HG02588 (cell line): ENCODE data around the gene LYPD5.
"Not testable (repeated sequence)": the region's sequence is repeated elsewhere in the genome, so short reads cannot be mapped to it uniquely, and the experiment has no call there.

Experiments used
- ATAC-seq: cut with Tn5 transposase; IDR thresholded peaks from one replicate; pipeline ENCODE4 v1.9.1; 2021; ENCODE audit warnings: mild to moderate bottlenecking, moderate library complexity; ENCODE audit not compliant: unreplicated experiment

Gene LYPD5

DNA sequence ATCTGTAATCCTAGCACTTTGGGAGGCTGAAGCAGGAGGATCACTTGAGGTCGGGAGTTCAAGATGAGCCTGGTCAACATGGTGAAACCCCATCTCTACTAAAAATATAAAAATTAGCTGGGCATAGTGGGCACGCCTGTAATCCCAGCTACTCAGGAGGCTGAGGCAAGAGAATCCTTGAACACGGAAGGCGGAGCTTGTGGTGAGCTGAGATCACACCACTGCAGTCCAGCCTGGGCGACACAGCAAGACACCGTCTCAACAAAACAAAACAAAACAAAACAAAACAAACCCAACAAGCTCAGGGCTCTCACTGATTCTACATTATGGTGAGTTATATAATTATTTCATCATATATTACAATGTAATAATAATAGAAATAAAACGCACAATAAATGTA is 4.2 kb upstream of the LYPD5 start:
- ATAC-seq: not testable (repeated sequence)

DNA sequence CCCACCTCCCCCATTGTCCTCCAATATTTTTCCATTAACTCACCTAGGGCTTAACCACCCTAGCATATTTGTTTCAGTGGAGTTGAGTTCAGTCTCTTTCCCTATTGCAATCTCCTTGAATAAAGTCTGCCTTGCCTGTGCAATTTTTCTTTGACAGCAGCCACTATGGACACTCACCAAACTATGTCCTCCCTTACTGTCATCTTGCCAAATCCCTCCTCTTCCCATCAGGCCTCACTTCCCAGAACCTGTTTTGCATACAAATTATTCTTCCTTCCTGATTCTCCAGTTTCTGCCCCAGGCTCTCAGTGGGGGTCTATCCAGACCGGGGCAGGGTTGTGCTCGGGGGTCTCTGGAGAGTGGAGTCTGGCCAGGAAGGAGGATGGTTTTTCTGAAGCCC is 2.2 kb upstream of the LYPD5 start:
- no peak for ATAC-seq

DNA sequence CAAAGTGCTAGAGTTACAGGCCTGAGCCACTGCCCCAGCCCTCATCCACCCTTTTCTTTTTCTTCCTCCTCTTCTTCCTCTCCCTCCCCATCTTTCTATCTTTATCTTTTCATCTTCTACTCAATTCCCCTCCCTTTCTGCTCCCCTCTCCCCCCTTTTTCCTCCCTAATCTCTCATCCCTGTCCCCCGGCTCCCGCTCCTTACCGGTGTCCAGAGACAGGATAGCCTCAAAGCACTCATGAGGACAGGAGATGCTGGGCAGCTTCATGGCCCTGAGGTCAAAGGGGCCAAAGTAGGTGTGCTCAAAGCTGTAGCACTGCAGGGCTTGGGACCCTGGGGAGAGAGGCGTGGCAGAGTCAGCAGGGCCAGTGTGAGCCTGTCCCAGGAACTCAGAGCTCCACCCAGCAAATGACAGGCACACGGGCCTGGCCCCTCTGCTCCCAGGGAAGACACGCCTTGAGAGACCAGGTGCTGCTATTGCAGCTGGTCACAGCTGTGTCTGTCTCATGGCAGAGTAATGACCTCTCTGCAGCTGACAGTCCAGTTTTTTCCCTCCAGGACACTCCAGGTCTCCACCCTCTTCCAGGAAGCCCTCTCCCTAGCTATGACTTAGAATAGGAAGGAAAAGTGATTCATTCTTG is 2.6 kb downstream of the LYPD5 start:
- ATAC-seq: no peak

DNA sequence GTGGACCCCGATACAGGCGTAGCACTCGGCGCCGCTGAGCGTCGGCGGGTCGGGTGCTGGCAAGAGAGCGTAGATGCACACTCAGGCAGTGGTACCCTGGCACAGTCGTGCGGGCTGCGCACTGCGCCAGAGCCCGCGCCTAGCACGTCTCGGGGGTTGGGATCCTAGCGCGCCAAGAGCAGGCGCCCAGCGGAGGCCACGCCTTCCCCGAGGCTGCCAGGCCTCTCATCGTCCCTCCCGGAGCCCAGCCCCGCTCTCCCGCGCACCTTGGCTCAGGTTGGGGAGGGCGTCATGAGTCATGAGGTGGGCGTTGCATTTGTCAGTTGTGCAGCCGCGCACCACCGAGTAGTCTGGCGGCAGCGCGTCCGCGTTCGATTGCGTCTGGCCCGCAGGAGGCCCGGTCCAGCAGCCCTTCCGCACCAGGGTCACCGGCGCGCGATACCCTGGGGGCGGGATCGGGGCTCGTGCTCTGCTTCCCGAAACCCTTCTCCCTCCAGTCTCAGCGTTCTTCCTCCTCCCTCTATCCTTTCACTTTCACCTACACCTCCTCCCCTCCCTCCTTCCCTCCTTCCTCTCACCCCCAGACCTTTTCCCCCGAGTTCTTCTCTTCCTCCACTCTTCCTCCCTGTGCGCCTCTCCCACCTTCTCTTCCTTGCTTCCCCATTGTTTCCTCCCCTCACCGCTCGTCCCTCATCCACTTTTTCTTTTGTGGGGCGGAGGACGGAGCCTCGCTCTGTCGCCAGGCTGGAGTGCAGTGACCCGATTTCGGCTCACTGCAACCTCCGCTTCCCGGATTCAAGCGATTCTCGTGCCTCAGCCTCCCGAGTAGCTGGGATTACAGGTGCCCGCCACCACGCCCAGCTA is 3.5 kb downstream of the LYPD5 start:
- no peak for ATAC-seq

DNA sequence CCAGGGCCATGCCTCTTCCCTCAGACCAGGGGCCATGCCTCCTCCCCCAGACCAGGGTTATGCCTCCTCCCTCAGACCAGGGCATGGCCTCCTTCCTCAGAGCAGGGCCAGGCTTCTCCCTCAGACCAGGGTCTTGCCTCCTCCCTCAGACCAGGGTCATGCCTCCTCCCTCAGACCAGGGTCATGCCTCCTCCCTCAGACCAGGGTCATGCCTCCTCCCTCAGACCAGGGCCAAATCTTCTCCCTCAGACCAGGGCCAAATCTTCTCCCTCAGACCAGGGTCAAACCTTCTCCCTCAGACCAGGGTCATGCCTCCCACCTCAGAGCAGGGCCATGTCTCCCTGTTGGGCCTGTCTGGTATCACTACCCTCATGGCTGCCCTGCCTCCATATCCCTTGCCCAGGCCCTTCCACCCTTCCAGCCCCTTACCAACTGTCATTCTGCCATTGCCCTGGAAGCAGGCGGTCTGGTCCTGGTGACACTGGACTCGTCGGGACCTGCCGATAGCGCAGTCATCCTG is 4.2 kb downstream of the LYPD5 start:
- ATAC-seq: no peak

DNA sequence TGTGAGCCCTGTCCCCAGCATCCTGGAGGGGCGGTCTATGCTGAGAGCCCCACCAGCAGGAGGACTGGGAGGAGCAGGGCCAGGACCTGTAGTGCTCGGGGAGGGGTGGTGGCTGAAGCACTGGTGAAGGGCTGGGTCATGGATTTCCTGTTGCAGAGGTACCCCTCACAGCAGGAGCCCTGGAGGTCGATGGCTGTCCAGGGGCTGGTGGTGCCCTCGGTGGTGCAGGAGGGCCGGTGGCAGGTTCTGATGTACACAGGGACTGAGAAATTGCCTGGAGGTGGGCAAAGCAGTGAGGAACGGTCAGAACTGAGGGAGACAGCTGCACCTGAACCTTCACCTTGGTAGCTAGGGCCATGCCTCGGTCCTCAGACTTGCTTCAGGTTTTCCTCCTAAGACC is 4.7 kb downstream of the LYPD5 start:
- no peak for ATAC-seq

DNA sequence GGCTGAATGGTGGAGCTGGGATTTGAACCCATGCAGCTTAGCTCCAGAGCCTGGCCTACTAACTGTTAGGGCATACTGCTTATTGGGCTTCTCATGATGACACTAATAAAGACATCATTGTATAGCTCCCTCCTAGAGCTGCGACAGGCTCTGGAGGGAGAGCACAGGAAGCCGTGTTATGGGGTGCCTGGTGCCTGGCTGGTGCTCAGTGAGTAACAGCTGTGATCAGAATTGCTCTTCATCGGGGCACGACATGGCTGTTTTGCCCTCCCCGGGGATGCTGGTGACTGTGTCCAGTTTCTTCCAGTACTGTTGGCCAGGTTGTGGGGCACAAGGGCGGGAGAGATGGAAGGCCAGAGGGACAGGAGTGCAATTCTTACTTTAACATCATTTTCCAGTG is 5.1 kb downstream of the LYPD5 start:
- no peak for ATAC-seq

DNA sequence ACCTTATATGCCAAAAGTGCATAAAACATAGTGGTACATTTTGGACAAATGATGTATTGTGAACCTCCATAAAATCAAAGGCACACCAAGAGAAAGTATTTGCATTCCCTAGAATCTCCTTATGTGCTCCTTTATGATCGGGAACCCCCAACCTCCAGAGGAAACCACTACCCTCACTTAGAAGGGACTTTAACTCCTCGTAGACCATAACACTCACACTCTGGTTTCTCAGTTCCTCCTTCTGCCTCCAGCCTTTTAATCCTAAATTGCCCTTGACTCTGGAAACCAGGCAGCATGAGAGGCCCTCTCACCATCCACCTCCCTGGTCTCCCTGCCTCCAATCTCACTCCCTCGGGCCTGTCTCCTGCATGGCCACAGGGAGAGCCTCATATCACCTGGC is 11.7 kb downstream of the LYPD5 start:
- ATAC-seq: no peak

DNA sequence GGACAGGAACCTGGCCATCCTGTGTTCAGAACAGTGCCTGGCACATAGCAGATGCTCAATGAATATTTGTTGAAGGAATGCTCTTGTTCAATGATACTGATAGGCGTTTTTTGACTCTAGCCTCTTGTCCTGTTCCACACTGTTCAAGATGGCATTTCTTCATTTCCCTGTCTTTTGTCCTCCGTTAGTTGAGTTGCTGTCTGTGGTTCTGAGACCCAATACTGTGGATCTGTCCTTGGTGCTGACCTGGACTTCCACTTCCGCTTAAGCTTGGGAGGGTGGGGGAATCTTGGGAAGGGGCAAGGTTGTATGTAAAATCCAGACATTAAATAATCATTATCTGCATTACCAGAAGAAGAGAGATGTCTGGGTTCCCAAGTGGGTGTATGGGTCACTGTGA is 13.2 kb downstream of the LYPD5 start:
- no peak for ATAC-seq

DNA sequence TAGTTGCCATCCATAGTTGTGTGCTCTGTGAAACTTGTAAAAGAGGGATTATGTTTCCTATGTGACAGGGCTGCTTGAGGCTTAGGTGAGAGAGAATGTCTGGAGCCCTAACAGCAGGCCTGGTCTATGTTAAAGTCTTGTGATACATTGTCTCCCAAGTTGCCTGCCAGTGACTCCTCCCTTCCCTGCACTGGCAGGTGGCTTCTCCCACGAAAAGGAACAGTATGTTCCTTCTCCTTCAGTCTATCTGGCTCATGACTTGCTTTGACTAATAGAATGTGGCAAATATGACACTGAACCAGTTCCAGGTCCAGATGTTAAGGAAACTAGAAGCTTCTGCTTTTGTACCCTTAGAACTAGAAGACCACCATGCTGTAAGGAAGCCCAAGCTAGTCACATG is 15.6 kb downstream of the LYPD5 start:
- ATAC-seq: no peak

DNA sequence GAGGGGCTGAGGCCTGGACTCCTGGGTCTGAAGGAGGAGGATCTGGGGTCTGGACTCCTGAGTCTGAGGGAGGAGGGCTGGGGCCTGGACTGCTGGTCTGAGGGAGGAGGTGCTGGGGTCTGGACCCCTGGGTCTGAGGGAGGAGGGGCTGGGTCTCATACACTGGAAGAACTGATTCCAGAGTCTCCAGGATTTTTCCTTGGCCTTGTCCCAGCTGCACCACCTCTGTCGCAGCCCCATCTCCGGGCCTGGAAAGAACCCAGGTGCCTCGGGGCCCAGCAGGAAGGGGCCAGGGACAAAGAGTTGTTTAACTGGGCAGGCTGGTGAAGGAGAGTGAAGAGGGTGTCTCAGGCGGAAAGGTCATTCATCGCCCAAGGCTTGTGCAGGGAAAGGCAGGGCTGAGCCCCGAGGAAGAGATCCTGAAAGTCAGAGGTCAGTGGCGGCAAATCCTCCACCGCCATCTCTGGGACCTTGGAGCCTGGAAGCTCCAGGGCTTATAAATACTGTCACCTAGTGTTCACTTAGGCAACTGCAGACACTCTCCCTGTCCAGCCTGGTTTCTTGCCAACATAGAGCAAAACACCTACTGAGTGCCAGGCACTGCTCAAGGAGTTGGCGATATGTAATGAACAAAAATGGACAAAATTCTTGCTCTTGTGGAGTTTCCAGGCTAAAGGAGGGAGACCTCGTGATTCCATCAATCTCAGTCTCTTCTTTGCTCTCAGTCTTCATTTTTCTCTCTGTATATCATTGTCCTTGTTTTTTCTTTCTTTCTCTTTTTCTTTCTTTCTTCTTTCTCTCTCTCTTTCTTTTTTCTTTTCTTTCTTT is 17.1 kb downstream of the LYPD5 start:
- peak; percentile 38 for ATAC-seq

DNA sequence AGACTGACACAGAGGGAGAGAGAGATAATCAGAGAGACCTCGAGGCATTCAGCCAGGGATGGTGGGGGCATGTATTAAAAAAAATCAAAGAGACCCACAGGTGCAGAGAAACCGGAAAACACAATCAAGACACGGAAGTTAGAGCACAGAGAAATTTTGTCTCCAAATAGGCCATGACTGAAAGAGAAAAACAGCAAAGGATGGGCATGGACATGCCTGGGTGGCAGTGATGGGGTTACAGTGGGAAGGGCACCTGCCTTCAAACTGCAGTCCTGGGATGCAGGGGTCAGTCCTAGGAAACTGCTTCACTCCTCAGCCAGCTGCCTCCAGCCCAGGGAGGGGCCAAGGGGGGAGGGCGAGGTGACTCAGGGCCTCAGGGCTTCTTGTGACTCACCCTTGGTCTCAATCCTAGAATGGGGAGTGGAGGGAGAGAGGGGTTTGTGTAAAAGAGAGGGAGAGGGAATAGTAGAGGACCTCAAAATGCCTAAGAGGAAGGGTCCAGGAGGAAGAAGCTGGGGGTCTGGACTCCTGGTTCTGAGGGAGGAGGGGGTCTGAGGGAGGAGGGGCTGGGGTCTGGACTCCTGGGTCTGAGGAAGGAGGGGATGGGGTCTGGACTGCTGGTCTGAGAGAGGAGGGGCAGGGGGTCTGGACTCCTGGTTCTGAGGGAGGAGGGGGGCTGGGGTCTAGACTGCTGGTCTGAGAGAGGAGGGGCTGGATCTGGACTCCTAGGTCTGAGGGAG is 17.8 kb downstream of the LYPD5 start:
- no peak for ATAC-seq

DNA sequence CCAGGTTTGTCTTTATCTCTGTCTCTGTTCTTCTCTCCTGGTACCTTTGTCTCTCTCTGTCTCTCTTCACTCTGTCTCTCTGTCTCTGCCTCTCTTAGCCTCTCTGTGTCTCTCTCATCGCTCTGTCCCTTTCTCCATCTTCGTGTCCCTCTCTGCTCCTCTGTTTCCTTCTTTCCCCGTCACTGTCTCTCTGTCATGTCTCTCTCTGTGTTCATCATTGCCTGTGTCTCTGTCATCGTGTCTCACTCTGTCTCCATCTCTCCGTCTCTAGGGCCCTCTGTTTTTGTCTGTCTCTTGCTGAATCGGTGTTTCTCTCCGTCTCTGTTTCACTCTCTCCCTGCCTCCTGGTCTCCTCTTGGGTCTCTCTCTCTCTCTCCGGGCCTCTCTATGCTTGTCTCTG is 18.6 kb downstream of the LYPD5 start:
- no peak for ATAC-seq

DNA sequence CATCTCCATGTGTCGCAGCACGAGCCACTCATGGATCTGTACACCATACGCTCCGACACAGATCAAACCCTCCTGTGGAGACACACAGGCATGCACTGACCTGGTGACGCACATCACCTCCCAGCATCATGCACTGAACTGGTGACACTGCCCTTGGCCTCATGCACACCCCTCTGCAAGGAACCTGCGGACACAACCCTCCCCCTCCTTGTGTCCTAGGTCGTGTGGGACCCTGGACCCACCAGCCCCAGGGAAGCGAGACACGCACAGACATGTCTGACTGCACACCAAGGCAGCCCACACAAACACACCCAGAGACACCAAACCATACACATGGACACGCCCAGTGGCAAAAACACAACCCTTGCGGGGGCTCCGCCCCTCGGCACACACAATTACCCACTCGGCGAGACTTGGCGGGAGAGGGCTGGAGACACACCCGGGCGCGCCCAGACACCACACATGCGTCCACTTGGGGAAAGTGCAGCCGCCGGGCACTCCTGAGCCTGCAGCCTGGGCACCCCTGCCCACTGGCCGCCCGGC is 19.5 kb downstream of the LYPD5 start:
- ATAC-seq: no peak

DNA sequence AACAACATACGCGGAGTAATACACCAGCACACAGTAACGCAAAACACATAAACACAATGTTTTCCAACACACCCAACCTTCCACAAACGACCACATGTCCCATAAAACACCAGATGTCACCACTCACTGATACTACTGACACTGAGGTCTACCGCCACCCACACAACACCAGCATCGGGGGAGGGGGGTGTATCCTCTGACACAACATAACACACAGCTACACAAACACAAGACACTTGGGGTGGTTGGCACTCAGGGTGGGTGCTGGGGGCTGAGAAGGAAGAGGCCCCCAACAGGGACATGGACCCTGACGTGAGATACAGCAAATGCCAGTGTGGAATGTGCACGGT is 20.0 kb downstream of the LYPD5 start:
- ATAC-seq: no peak

DNA sequence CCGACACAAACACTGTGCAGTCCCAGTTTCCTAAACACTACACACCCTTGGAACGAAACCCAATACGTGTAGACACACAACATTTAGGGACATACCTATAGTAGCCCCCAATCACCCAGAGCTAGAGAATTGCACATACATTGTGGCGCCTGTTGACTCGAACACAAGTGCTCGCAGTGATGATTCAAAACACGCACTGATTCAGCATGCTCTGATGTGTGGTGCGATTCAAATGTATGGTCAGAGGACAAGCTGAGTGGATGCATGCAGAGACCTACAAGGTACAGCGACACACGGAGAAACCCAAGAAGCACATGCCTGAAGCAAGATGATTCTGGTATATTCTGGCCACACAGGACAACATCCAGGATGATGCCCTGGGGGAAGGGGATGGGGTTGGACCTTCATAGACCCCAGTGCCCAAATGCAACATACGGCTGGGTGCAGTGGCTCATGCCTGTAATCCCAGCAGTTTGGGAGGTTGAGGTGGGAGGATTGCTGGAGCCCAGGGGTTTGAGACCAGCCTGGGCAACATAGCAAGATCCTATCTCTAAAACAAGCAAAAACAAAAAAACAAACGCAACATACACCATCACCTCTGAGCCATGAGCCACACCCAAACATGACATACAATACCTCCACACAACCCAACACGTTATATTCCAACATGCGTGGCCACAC is 20.5 kb downstream of the LYPD5 start:
- no peak for ATAC-seq

DNA sequence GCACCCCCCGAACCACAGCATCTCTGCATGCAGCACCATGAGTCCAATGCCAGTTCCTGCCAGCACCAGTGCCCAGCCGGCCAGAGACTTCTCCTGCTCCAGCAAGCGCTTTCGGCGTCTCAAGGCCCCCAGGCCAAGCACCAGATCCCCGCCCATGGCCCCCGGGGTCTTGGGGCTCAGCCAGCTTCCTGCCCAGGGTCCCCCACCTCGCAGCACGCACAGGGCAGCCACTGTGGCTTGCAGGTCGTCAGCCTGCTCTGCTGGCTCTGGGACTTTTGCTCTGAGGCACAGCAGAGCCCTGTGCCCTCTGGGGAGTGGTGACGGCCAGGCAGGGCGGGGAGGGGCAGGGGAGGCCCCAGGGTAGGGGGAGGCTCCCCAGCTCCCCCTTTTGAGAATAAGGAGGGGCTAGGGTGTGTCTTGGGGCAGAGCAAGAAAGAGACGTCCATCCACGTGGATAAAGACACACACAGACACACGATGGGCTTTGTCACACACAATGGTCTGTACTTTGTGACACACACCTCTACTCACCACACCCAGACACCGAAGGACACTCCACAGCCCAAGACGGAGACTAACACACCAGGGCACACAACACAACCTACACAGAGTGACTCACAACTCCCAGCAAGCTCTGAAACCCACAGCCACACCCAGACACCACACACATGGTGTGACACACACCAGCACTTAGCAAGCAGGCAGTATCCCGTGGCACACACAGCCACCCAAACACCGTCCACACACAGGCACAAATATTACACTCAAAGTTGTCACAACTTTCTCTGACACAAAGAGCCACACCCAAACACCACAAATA is 21.3 kb downstream of the LYPD5 start, which contains the start of gene KCNN4:
Gene KCNN4 (minus strand): TSS at position 268 of the 820 bp plus-strand sequence. CDS start 112 bp downstream, at position 156.
- peak; percentile 38 for ATAC-seq

DNA sequence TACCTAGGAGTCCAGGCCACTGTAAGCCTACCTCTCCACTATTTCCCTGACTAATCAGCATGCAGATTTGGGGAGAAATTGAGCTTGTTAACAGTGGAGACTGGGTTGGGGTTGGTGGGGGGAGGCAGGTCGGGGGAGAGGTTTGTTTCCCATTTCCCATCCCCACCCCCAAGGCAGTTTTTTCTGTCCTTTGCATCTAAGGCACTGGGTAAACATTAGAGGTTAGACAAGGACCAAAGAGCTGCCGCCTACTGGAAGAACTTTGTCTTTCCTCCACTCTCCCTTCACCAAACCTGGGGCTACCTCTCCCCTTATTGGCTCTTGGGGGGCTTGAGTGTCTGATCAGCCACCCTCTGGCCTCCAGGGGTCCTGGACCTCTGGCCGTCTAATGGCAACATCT is 22.4 kb downstream of the LYPD5 start:
- no peak for ATAC-seq
